Fibroblast of lung (primary cell): ENCODE results near the gene GPC6.

Source experiments
- EZH2 ChIP-seq: IDR thresholded peaks from 2 replicates; pipeline ENCODE4 v1.5.1; 2012; ENCODE audit warnings: low read length, control low read depth, mild to moderate bottlenecking; ENCODE audit errors: missing control alignments
- TF ChIP-seq, protein P1 (sequence below), 2 donors: IDR thresholded peaks in 1 of 2; conservative IDR thresholded peaks in 1 of 2; 1 replicate in 1 of 2; 2 replicates in 1 of 2; pipeline ENCODE4 v1.5.1; 2011 to 2012; ENCODE audit warnings: low read length in 2 of 2, control low read depth in 1 of 2, inconsistent platforms in 1 of 2, low read depth in 1 of 2, mild to moderate bottlenecking in 1 of 2

DNA sequence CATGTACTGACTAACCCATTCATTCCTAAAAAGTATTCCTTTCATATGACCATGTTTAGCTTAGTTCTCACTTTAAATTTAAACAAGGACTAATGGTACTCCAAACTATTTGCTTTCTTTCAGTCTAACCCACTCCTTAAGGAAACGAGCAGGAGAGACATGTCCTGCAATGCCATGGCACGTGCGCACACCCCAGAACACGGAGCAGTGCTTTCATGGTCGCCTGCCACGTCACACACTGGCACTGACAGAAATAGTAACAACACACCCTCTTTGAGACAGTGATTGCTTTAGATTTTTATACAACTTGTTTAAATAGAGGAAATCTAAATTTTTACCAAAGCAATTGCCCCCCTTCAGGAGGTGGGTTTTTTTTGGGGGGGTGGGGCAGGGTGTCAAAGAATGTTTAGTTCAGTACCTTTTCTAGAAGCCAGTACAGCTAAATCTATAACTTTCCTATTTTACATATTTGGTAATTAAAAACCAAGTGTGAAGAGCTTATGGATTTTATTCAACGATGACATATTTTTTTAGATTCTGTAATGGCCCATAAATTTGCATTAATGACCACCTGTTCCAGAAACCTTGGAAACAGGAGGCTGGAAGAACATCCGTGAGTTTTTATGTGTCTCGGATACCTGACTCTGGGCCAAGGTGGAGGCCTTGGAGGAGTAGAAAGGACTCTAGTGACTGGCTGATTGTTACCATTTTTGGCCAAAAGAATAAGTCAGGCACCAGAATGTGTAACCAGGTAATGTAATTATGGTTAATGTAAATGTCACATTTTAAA lies 1005.7 kb downstream of the GPC6 start:
- TF ChIP-seq, protein P1, sequence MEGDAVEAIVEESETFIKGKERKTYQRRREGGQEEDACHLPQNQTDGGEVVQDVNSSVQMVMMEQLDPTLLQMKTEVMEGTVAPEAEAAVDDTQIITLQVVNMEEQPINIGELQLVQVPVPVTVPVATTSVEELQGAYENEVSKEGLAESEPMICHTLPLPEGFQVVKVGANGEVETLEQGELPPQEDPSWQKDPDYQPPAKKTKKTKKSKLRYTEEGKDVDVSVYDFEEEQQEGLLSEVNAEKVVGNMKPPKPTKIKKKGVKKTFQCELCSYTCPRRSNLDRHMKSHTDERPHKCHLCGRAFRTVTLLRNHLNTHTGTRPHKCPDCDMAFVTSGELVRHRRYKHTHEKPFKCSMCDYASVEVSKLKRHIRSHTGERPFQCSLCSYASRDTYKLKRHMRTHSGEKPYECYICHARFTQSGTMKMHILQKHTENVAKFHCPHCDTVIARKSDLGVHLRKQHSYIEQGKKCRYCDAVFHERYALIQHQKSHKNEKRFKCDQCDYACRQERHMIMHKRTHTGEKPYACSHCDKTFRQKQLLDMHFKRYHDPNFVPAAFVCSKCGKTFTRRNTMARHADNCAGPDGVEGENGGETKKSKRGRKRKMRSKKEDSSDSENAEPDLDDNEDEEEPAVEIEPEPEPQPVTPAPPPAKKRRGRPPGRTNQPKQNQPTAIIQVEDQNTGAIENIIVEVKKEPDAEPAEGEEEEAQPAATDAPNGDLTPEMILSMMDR (conservative IDR thresholded peaks at IDR 0.05 in 1 of 2, IDR thresholded peaks at IDR 0.05 in 1 of 2; ENCODE audit: low read depth in 1 of 2, low read length in 2 of 2) = no peak
- no peak for TF ChIP-seq EZH2
